ENCODE results near the gene MSH5. TPM values are rescaled to one million over a fixed set of nuclear protein-coding genes. Genes with fewer than 3 reads are reported as not detected.
A peak's percentile ranks its signal among the peaks of the same experiment; 100 is the strongest.

The MSH5 gene
- total RNA-seq, 1 experiment from 2014 or later = 22.4 TPM

DNA sequence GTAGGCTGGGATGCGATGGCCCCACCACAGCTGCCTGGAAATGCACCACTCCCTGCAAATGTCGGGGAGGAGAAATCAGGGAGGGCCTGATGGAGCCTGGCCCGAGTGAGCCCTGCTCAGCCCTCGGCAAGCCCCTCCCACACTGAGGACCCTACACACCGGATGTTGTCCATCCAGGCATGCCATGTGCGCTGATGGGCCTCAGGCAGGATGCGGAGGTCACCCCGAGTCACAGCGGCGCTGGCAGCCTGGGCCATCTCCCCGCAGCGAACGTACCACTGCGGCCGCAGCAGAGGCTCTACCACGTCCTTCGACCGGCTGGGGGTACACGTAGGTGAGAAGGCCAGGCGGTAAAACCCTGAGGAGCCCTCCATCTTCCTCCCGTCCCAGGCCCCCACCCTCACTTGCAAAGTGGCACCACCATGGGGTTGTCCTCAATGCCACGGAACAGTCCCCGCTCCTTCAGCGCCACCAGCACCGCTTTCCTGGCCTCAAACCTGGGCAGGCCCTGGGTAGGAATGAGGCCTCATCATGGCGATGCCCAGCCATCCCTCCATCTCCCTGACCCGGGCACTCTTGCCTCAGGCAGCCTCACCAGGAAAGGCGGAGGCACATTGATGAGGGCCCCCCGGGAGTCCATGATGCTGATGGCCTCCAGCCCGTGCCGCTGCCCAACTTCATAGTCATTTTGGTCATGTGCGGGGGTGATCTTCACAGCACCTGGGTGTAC is 42.5 kb downstream of the MSH5 start:
- TF ChIP-seq, protein P1, sequence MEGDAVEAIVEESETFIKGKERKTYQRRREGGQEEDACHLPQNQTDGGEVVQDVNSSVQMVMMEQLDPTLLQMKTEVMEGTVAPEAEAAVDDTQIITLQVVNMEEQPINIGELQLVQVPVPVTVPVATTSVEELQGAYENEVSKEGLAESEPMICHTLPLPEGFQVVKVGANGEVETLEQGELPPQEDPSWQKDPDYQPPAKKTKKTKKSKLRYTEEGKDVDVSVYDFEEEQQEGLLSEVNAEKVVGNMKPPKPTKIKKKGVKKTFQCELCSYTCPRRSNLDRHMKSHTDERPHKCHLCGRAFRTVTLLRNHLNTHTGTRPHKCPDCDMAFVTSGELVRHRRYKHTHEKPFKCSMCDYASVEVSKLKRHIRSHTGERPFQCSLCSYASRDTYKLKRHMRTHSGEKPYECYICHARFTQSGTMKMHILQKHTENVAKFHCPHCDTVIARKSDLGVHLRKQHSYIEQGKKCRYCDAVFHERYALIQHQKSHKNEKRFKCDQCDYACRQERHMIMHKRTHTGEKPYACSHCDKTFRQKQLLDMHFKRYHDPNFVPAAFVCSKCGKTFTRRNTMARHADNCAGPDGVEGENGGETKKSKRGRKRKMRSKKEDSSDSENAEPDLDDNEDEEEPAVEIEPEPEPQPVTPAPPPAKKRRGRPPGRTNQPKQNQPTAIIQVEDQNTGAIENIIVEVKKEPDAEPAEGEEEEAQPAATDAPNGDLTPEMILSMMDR (conservative IDR thresholded peaks at IDR 0.05) = no peak
- no peak overlapping the region for H3K4me2 ChIP-seq (ENCODE audit: insufficient read depth, insufficient read length, low read length)
- H3K18ac ChIP-seq (ENCODE audit: insufficient read length, low read depth, low read length) = no peak overlapping the region
- H2BK15ac ChIP-seq (ENCODE audit: low read depth, low read length) = no peak overlapping the region
- Mint-ChIP-seq H3K27me3 (ENCODE audit: low read depth) (no peaks in the 10 kb centered on the region), H3K4me3 (no peak overlapping the region), H3K9me3 (no peaks in the 10 kb centered on the region), H3K36me3 (ENCODE audit: insufficient read depth in 1 of 3, low read depth in 3 of 3) (peaks cover 47 to 82% (median 66%) of the 10 kb centered on the region in 3 experiments), H3K4me1 (0 out of 4 replicates have a peak, but pooled peaks cover 0 to 4% of the 10 kb centered on the region in 2 experiments), H3K27ac (peak overlapping the region in 1 of 3 experiments; percentile 22; a peak in 1 of 7 replicates)
- no peak overlapping the region for H4K8ac ChIP-seq (replicated peaks; ENCODE audit: insufficient read length, low read depth, low read length)
- no peaks in the 10 kb centered on the region for H3K79me2 ChIP-seq (ENCODE audit: insufficient read depth, low read length)
- no CpG with 5 or more reads among the region's 32 CpGs for WGBS (ENCODE audit: extremely low coverage, insufficient read length, low lambda C conversion rate)
- H4K20me1 ChIP-seq (ENCODE audit: control insufficient read depth, insufficient read depth, insufficient read length) = no peaks in the 10 kb centered on the region
- no peaks in the 10 kb centered on the region for H3K23me2 ChIP-seq (ENCODE audit: insufficient read length, low read depth, low read length, poor library complexity, severe bottlenecking)
- H3T11ph ChIP-seq (ENCODE audit: low read length) = no peak overlapping the region
- H3K14ac ChIP-seq (ENCODE audit: insufficient read depth, low read length) = no peak overlapping the region
- no peaks in the 10 kb centered on the region for H3K4me1 ChIP-seq (ENCODE audit: insufficient read depth, low read length)
- no peak overlapping the region for H3K23ac ChIP-seq (ENCODE audit: insufficient read length, low read depth, low read length)
- no peak overlapping the region for H3K27ac ChIP-seq (ENCODE audit: insufficient read length, low read depth, low read length)
- H2AFZ ChIP-seq (ENCODE audit: low read length) = no peak overlapping the region
- H4K5ac ChIP-seq (ENCODE audit: insufficient read length, low read depth, low read length) = no peak overlapping the region
- H3K56ac ChIP-seq (ENCODE audit: insufficient read length, low read depth, low read length) = no peak overlapping the region
- no peak overlapping the region for H3K4ac ChIP-seq (ENCODE audit: low read depth, low read length)
- DNase-seq = no peak
- H2BK120ac ChIP-seq (ENCODE audit: low read depth, low read length, poor library complexity, severe bottlenecking) = no peak overlapping the region
- no peak overlapping the region for H3K9ac ChIP-seq (ENCODE audit: extremely low read depth, insufficient read length, low read length)
- H2AK5ac ChIP-seq (ENCODE audit: insufficient read length, low read length) = no peak overlapping the region
- no peaks in the 10 kb centered on the region for H3K79me1 ChIP-seq (ENCODE audit: insufficient read depth, low read depth, low read length, poor library complexity, severe bottlenecking)
- H3K9me3 ChIP-seq (ENCODE audit: control insufficient read depth, low read depth, low read length) = no peaks in the 10 kb centered on the region
- H3K27me3 ChIP-seq (ENCODE audit: insufficient read depth, low read length) = no peaks in the 10 kb centered on the region
- H2BK20ac ChIP-seq (ENCODE audit: low read depth, low read length, poor library complexity, severe bottlenecking) = no peak overlapping the region
- no peak overlapping the region for H2BK5ac ChIP-seq (ENCODE audit: insufficient read length, low read length)
- H2BK12ac ChIP-seq (ENCODE audit: insufficient read length, low read depth, low read length) = no peak overlapping the region
- no peak overlapping the region for H4K91ac ChIP-seq (ENCODE audit: insufficient read length, low read depth, low read length)
